NB4 (cell line): ENCODE results near the gene RNF175.

Source experiments
- DNase-seq: peaks from one replicate; pipeline ENCODE4 v3.0.0; 2010; ENCODE audit warnings: low read depth
- H3K4me3 ChIP-seq: one replicate; pipeline ENCODE4 v1.5.1; 2011; ENCODE audit warnings: mild to moderate bottlenecking, low read depth, low read length, moderate library complexity
- CTCF ChIP-seq: IDR thresholded peaks from one replicate; pipeline ENCODE4 v1.5.1; 2012; ENCODE audit warnings: low read depth, low read length
- MYC ChIP-seq: IDR thresholded peaks from 2 replicates; pipeline ENCODE4 v1.6.1; 2011; ENCODE audit warnings: low read depth, low read length
- POLR2A ChIP-seq: IDR thresholded peaks from 2 replicates; pipeline ENCODE4 v1.6.1; 2011; ENCODE audit warnings: mild to moderate bottlenecking; ENCODE audit not compliant: insufficient read length; ENCODE audit errors: extremely low read depth
- TF ChIP-seq, protein P1 (sequence below): IDR thresholded peaks from 2 replicates; pipeline ENCODE4 v1.6.1; 2011; ENCODE audit warnings: low read depth, low read length

The RNF175 gene

GRCh38 chr4:153733751-153734448 lies 25.9 kb downstream of the RNF175 start:
- H3K4me3 ChIP-seq: no peak overlapping the region
- TF ChIP-seq POLR2A: no peak
- TF ChIP-seq, protein P1, sequence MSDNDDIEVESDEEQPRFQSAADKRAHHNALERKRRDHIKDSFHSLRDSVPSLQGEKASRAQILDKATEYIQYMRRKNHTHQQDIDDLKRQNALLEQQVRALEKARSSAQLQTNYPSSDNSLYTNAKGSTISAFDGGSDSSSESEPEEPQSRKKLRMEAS: no peak
- no peak for TF ChIP-seq CTCF
- TF ChIP-seq MYC: no peak
- DNase-seq: no peak

DNA sequence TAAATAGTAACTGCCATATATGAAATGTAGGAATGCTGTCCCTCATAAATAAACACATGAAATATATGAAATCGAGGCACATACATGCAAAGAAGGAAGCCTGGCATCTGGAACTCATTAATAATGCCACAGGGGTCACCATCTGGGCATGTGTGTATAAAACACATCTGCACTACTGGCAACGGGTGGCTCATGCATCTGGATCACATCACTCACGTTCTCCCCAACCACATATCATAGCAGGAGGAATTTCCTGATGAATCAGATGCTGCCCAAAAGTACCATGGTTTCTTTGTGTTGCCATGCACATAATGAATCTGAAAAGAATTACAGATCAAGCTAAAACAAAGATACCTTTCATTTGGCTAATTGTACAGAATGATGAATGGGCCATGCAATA lies 28.6 kb downstream of the RNF175 start:
- H3K4me3 ChIP-seq: no peak overlapping the region
- DNase-seq: peak; percentile 25
- no peak for TF ChIP-seq CTCF
- TF ChIP-seq, protein P1: no peak
- no peak for TF ChIP-seq POLR2A
- no peak for TF ChIP-seq MYC

DNA sequence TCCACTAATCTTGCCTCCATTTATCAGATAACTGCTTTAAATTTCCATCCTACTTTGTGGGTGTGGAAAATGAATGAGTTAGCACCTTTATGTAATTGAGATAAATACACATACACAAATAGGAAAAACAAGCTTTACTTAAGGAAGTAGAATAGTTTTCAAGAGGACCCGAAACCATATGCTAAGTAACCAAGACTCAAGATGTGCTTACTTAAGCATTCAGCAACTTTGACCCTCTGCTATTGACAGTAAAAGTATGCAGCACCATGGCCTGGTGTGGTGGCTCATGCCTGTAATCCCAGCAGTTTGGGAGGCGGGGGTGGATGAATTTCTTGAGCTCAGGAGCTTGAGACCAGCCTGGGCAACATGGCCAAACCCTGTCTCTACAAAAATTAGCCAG lies 29.9 kb downstream of the RNF175 start:
- no peak overlapping the region for H3K4me3 ChIP-seq
- TF ChIP-seq MYC (no peak), POLR2A (no peak), CTCF (no peak)
- TF ChIP-seq, protein P1: no peak
- DNase-seq: no peak

GRCh38 chr4:153728660-153729059 lies 31.2 kb downstream of the RNF175 start:
- TF ChIP-seq, protein P1: no peak
- TF ChIP-seq MYC (no peak), POLR2A (no peak), CTCF (no peak)
- H3K4me3 ChIP-seq: no peak overlapping the region
- peak; percentile 72 for DNase-seq

- DNase-seq: peak; percentile 50
- peak overlapping the region; percentile 21 for H3K4me3 ChIP-seq
- TF ChIP-seq, protein P1: no peak
- TF ChIP-seq CTCF (no peak), MYC (no peak)
Measured at GRCh38 chr4:153728151-153728550, 31.7 kb downstream of the RNF175 start.

DNA sequence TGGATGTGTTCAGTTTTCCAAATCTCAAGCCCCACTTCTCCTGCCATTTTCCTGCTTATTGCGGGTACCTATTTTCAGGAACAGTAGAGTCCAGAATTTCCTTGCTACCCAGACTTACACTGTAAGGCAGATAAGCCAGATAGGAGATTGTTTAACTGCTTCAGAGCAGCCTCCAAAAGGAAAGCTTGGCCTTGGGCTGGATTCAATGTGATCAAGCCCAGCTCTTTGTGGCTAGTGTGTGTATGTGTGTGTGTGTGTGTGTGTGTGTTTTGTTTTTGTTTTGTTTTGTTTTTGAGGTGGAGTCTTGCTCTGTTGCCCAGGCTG lies 34.0 kb downstream of the RNF175 start:
- no peak for DNase-seq
- no peak overlapping the region for H3K4me3 ChIP-seq
- TF ChIP-seq, protein P1: no peak
- TF ChIP-seq MYC: no peak
- no peak for TF ChIP-seq CTCF
- TF ChIP-seq POLR2A: no peak
